GM21619 (cell line): ENCODE measurements around the gene CYTH1.

Experiments used
- ATAC-seq: cut with Tn5 transposase; IDR thresholded peaks from one replicate; pipeline ENCODE4 v1.9.1; 2021; ENCODE audit not compliant: unreplicated experiment

Gene CYTH1

DNA sequence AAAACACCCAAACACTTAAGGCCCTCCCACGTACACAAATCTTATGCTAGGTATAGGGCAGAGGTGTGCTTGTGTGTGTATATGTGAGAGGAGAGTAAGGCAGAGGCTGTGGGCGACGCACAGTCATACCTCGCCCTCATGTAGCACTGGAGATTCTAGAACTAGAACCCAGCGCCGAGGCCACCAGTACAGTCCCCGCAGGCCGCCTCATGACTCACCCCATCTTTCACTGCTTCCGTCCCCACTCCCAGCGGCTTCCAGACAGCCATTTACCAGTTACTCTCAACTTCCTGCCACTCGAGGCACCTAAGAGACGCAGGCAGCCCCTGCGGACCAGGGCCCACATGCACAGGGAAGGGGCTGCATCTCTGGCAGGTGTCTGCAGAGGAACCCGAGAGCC is 23.2 kb upstream of the CYTH1 start:
- ATAC-seq, result no peak

DNA sequence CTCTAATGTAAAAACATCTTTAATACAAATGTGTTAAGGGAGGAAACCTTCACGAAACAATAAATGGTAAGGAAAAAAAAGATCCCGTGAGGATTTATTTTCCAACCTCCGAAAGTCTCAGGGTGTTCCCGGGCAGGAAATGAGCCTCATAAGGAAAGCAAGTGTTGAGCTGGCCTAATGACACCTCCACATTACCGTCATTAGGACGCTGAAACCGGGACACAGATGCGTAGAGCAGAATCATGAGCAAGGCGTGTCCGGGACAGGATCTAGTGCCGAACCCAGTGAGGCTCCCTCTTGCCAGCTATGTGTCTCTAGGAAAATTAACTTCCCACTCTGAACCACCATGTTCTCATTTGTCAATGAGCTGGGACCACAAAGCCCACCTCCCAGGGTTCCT is 22.7 kb upstream of the CYTH1 start:
- no peak for ATAC-seq

DNA sequence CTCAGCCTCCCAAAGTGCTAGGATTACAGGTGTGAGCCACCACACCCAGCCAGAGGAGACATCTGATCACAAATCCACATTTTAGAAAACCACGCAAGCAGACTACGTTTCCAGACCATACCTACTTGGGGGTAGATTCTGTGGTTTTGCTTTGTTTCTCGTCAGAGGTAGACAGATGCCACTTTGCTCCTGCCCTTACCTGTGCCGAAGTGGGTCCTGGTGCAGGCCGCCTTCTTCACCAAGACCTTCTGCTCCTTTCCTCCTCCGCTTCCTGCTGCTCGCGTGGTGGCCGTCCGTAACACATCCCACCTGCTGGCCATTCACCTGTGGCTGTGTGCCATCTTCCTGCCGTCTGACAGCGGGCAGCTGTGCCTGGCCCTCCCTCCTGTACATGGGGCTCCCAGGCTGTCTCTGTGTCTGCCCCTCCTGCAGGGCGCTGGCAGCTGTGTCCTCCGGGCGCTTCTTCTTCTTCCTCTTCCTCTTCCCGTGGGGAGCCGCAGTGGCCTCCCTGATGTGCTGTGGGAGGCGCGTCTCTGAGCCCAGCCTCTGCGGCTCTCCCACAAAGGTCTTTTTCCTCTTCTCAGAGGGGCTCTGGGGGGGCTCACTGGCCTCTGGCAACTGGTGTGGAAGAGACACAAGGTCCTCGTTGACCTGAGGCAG is 21.2 kb upstream of the CYTH1 start:
- ATAC-seq, result no peak

DNA sequence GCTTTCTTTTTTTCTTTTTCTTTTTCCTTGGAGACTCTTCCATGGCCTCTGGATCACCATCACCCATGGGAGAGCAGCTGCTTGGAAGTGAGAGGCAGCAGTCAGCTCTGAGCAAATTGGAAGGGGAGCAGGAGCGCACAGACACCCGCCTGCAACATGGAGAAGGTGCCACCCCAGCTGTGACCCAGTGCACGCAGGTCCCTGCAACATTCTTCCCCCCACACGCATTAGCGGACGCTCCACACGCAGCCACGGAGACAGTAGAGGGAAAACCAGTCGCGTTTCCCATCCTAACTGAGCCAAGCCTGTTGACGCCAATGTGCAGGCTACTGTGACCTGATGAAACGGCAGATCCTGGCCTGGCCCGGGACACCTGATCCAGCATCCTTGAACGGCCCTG is 20.4 kb upstream of the CYTH1 start:
- no peak for ATAC-seq

DNA sequence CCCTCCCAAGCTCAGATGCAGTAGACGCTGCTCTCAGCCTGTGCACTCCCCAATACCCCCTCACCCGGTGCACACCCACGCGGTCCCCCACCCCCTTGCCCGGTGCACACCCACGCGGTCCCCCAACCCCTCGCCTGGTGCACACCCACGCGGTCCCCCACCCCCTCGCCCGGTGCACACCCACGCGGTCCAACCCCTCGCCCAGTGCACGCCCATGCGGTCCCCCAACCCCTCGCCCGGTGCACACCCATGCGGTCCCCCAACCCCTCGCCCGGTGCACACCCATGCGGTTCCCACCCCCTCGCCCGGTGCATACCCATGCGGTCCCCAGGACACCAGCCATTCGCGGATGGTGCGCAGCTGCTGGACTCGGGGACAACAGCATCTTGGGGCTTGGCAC is 19.9 kb upstream of the CYTH1 start:
- no peak for ATAC-seq

DNA sequence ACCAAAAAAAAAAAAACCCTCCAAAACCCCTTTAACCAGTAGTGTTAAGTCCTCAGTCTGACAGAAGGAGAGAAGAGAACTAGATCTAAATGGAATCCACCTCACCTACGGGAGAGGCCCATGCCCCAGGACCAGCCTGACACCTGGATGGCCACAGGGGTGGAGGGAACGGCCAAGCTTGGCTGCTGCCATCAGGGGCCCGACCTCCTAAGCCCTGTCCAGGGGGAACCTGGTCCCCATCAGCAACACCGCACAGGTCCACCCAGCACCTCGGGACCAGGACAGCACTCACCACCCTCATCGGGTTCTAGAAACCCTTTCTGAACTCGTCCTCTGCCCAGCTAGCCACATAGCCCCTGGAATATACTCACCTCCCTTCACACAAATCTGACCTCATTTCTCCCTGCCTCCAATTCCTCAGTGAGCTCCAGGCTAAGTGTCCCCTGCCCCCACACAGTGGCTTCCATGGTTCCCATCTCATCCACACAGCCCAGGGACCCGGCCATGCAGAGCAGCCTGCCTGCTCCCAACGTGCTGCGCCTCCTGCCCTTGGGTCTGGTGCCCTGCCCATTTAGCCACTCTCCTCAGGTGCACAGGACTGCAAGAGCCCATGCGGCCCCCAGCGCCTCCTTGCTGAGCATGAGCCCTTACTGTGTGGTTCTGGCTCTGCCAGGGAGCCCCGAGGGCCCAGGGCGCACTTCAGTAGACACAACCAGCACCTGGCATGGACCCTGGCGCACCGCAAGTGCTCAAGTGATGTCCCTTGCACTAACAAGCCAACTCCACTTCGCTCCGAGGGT is 18.3 kb upstream of the CYTH1 start:
- no peak for ATAC-seq

DNA sequence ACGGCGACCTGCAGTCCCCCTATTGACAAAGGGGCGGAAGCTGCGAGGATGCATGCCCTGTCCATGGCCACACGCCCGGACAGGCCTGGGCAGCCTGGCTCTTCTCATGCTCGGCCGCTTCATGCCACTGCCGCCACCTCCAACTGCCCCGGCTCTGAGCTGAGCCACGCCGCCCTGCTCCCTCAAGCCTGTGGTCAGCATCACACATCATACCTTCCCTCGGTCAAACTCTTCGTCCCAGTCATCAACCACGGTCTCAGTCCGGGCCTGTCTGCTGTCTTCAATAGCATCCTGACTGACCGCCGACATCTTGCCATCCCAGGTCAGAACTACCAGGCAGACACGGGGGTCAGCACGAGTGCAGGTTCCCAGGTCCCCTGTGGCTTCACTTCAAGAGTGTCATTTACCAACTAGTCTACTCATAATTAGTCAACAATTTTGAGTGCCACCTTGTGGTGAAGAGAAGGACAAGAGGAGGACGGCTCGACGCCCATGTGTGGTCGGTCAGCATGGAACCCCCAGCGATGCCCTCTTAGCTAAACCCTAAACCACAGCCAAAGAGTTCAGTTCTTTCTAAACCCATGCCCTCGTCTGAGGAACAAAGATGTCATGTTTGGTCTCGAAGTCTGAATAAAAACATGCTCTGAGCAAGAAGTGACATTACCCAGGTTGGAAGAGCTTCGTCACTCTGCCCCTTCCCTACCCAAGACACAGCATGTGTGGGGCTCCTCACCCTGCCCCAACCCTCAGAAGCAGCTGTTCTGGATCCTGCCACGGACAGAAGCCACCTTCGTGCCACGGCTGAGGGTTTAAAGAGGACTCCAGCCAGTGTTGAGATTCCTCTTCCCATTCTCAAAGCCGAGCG is 16.9 kb upstream of the CYTH1 start:
- ATAC-seq, result no peak

DNA sequence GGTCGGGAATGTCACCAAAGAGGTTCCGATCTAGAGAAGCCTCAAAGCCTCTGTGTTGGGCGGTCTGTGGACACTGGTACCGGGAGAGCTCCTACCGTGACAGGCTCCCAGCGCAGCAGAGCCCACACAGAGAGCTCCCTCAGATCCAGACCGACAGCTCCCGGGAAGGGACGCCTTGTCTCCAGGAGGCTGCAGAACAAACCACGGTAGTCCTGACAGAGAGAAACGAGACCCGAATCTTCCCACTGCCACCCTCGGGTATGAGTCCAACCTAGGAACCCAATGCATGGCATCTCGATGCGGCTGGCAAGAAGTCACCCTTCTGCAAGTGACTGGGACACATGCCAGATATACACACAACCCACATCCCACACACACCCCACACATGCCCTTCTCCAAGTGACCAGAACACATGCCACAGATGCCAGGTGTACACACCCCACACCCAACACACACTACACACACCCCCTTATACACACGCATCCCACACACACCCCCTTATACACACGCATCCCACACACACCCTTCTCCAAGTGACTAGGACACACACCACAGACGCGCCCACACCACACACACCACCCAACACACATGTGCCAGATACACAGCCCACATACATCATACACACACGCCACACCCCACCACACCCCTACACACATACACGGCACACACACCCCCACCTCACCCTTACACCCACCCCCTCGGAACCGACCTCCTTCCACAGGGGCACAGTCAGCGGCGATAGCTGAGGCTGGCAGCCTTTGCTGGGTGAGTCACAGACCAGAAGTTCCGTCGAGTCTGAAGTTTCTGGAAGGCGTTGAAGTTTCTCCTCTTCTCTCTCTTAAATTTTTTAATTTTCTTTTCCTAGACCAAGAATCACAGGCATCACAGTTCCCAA is 15.9 kb upstream of the CYTH1 start:
- no peak for ATAC-seq

DNA sequence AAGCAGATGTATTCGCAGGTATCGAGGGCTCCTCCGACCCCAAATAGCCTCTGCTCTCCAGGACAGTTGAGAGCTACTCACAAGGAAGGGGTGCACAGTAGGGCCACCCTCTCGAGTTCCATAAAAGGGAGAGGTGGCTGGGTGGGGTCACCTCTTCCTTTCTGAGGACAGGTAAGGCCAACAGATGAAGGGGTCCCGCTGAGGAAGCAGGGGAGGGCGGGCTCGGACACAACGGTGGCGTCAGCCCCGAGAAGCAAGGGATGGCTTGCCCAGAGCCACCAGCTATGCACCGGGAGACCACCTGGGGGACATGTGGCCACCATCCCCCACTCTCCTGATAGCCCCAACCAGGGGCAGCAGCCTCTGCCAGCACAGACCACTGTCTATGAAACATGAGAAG is 15.1 kb upstream of the CYTH1 start:
- no peak for ATAC-seq

DNA sequence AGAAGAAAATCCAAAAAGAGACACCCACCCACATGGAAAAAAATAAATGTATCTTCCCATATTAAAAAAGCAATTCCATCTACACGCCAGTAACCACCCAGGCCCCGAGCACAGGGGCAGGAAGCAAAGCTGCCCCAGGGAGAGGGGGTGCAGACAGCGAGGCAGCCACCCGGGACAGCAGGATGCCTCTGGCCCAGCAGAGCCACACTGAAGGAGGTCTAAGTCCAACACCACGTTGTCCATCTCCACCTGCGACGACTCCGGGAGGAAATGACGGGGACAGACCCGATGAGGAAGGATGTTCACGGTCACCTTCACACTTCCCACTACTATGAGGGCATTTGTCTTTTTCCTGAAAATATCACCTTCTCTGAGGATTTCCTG is 14.4 kb upstream of the CYTH1 start:
- no peak for ATAC-seq

DNA sequence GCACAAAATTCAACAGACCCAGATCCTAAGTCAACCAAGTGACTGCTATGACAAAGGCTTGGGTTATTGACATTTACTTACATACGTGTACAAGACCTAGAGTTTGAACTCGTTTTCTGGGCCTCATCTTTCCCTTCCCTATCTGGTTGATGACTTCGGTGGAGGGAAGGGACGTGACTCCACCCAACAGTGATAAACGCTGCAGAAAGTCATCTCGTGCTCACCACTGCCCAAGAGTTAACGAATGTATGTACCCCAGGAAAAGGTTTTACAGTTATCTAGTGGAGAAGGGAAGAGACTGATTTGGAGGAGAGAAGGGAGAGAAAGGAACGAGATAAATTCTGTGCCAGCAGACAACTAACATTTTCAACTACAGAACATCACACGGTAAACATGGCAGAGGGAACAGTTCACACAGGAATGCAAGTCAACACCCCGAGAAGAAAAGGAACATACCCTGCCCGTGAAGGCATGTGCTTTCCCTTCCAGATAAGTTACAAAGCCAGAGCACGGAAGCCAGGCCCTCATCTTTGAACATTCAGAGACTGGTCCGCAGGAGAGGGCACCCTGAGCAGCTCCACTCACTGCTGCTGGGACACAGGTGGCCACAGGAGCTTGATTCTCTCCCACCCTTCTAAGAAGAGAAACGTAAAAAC is 13.9 kb upstream of the CYTH1 start:
- ATAC-seq, result no peak

DNA sequence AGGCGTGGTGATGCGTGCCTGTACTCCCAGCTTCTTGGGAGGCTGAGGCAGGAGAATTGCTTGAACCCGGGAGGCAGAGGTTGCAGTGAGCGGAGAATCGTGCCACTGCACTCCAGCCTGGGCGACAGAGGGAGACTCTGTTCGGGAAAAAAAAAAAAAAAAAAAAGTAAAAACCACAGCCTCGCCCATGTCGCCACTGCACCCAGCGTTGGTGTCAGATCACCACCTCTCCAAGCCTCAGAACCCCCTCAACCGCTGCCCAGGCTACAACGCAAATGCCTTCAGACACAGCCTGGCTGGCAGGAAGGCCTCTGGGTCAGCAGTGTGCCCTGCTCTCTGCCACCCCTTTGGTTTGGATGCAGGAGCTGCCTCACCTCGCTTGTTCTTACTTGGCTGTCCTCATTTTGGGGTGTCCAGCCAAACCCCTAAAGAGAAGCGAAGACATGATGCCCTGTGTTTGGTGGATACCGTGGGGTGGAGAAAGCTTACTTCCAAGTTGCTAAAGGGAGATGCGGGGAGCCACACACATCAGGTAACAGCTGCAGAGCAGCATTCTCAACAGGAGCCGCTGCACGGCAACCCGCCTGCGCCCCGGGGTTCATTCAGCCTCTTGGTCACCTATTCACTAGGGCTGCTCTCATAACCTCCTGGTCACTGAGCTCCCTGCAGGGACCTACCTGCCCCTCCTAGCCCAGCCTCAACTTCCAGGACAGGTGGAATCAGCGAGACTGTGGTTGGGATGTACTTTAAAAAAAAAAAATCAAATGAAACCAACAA is 13.0 kb upstream of the CYTH1 start:
- no peak for ATAC-seq

DNA sequence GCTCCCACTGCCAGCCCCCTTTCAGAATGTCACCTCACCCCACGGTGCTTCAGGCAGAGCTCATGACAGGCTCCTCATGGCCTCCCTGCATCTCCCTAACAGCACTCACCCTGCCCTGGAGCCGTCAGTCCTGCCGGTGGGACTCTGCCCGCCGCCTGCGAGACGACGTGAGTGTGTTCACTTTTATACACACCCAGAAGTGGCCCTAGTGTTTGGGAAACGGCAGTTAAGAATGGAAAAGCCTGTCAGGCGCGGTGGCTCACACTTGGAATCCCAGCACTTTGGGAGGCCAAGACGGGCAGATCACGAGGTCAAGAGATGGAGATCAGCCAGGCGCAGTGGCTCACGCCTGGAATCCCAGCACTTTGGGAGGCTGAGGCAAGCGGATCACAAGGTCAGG is 12.3 kb upstream of the CYTH1 start:
- ATAC-seq, result no peak

DNA sequence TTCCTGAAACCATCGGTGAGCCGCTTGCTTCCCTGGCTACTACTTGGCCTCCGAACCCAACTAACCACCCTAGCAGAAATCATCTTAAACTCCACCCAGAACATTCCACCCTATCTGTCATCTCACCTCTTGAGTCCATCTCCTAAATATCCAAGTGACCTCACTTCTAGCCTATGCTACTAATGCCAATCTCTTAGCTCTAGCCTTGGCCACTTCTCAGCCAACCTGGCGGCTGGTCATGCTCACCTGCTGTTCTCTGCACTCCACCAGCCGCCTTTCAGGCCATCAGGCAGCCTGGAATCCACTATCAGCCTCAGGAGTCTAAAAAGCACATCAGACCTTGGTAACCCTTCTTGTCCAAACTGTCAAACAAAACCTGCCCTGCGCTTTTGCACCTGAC is 11.9 kb upstream of the CYTH1 start:
- ATAC-seq, result no peak

DNA sequence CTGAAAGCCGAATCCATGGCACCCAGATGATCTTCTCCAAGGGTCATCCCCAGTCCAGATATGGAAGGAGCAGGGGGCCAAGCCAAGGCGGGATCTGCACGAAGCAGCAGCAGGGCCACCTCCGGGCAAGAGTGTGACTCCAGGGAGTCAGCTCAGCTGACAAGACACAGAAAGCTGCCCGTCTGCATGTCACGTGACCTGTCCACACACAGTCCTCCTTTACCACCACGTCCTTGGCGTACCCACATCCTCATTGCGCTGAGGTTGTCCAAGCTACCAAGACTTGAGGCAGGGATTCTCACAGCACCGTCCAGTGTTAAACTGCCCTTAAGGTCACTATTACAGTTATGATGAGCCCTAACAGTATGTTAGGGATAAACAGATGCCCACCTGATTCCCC is 11.3 kb upstream of the CYTH1 start:
- no peak for ATAC-seq

DNA sequence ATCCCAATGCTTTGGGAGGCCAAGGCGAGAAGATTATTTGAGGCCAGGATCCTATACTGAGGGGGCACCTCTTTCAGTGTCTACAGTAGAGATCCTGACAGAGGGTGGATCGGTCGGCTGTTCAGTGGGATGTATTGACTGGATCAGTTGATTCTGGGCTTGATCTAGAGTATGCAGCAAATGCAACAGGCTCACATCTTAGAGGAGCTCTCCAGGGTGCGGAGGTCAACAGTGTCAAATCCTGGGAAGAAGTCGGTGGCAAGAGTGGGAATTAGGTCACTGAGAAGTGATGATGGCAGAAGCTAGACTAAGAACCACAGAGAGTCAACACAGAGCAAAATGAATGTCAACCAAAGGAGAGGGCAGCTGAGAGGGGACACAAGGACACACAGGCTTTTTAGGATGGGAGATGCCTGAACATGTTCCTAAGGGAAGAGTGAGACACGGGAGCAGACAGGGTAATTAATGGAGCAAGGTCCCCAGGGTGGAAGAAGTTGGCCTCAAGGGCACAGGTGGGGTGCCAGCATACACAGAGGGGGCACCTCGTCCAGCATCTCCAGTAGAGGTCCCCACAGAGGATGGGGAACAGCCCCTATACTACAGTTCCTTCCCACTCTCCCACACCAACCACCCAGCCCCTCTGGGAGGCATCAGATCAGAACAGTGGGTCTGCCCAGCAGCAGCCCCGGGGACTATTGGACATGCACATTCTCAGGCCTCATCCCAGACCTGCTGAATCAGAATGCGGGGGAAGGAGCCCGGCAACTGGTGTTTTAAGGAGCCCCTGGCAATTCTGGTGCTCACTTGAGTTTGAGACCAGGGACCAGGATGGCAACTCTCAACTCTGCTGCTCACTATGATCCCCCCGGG is 10.0 kb upstream of the CYTH1 start:
- ATAC-seq, result no peak

DNA sequence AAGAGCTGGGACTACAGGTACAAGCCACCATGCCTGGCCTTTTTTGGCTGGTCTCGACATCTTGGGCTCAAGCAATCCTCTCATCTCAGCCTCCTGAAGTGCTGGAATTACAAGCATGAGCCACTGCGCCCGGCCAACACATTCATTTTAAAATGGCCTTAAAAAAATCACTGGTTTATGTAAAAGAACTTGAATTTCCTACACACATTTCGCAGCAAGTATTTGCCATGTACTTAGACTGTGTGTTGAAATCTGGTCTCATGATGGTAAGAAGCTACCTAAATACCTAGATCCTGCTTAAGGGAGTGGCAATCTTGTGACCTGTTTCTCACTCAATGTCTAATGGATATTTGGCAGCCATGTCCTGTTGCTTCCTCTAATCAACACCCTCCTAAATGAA is 8.5 kb upstream of the CYTH1 start:
- no peak for ATAC-seq

DNA sequence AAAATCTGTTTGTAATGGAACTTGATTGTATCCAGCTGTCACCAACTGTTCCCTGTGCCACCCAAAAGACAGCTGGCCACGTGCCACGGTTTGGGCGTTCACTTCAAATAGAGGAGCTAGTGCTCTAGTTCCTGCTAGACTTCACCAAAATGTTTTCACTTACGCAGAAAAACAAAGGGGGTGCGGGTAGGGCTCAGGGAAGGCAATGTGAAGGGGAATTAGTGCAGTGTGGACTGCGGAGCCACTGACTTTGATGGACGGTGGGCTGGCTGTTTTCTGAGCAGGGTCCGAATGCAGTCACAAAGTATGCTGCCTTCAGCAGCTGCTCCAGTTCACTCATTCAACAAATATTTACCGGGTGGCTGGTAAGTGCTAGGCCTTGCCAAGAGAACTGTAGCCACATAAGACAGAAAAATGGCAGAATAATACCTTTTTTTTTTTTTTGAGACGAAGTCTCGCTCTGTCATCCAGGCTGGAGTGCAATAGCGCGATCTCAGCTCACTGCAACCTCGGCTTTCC is 7.6 kb upstream of the CYTH1 start:
- ATAC-seq, result no peak
